GM12891 (cell line): ENCODE measurements around the gene CD109.

Source experiments
- POLR2A ChIP-seq: IDR thresholded peaks from 2 replicates; pipeline ENCODE4 v1.6.1; 2011; ENCODE audit warnings: low read depth, low read length, control low read depth
- POLR2AphosphoS5 ChIP-seq: IDR thresholded peaks from 2 replicates; pipeline ENCODE4 v1.6.1; 2011; ENCODE audit warnings: low read depth, low read length, control low read depth
- POU2F2 ChIP-seq: IDR thresholded peaks from 2 replicates; pipeline ENCODE4 v1.6.1; 2011; ENCODE audit warnings: low read depth, mild to moderate bottlenecking, control low read depth, low read length, moderate library complexity
- SPI1 ChIP-seq: IDR thresholded peaks from 2 replicates; pipeline ENCODE4 v1.6.1; 2011; ENCODE audit warnings: low read depth, low read length, control low read depth
- TAF1 ChIP-seq: IDR thresholded peaks from 2 replicates; pipeline ENCODE4 v1.6.1; 2011; ENCODE audit warnings: low read depth, low read length, control low read depth

DNA sequence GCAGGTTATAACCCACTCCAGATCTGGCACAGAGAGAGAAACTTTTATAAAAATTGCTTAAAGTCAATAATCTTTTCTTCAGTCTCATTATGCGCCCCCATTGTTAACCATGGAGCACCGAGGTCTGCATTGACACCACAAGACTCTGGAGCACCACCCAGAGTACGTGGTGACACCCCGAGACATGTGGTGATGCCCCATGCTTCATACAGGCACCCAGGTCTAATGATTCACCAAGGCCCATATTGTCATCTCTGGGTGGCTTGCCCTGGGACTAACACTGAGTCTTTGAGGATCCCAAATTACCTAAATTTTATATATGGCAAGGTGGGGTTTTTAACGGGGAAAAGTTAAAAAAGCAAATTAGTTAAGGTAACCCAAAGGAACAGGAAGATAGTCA, 31.1 kb downstream of the CD109 start:
- TF ChIP-seq POLR2AphosphoS5, result no peak
- no peak for TF ChIP-seq POLR2A
- no peak for TF ChIP-seq TAF1
- no peak for TF ChIP-seq POU2F2
- TF ChIP-seq SPI1, result no peak
